Activated naive CD8-positive, alpha-beta T cell treated with anti-CD3 and anti-CD28 coated beads, Interleukin-2, amount 10 ng/mL, durations not matched to agents 7 days and 5 days (primary cell): Measurements from ENCODE around the gene EIF6. TPM values are rescaled to one million over a fixed set of nuclear protein-coding genes. Genes with fewer than 3 reads are reported as not detected.
"Not testable (repeated sequence)": the region's sequence is repeated elsewhere in the genome, so short reads cannot be mapped to it uniquely, and the experiment has no call there.

ENCODE experiments used
- ATAC-seq: fragments of 150-1000 bp; cut with Tn5 transposase; one replicate; pipeline ENCODE4 v1.10.0; 2021; ENCODE audit warnings: low read depth, moderate library complexity
- POLR2A ChIA-PET: fragments of 350-600 bp; sonication (Branson Sonifier 250); formaldehyde crosslinking; loops from one replicate; lab custom pipeline; 2021; ENCODE audit warnings: antibody characterized with exemption; lab: Charles Lee
- DNase-seq: peaks from one replicate; pipeline ENCODE4 v3.0.0; 2021
- H3K27ac Mint-ChIP-seq: one replicate; pipeline ENCODE4 v1.8.0; 2022; ENCODE audit warnings: mild to moderate bottlenecking, mixed read lengths
- H3K27me3 Mint-ChIP-seq: one replicate; pipeline ENCODE4 v1.8.0; 2022; ENCODE audit warnings: mild to moderate bottlenecking, moderate library complexity, mixed read lengths
- H3K36me3 Mint-ChIP-seq: one replicate; pipeline ENCODE4 v1.8.0; 2021; ENCODE audit warnings: mild to moderate bottlenecking, mixed read lengths
- H3K4me1 Mint-ChIP-seq: one replicate; pipeline ENCODE4 v1.8.0; 2021; ENCODE audit warnings: mixed read lengths
- H3K4me3 Mint-ChIP-seq: one replicate; pipeline ENCODE4 v1.8.0; 2022; ENCODE audit warnings: mild to moderate bottlenecking, moderate library complexity, mixed read lengths
- H3K9me3 Mint-ChIP-seq: one replicate; pipeline ENCODE4 v1.8.0; 2021; ENCODE audit warnings: mixed read lengths
- total RNA-seq, 2 experiments: library from RNA; stranded (reverse); gene quantifications; one replicate each; pipeline ENCODE4 v1.2.3, GENCODE V29; 2021

EIF6 gene
- total RNA-seq, 2 experiments from 2014 or later: 81.0 to 83.9 TPM

DNA sequence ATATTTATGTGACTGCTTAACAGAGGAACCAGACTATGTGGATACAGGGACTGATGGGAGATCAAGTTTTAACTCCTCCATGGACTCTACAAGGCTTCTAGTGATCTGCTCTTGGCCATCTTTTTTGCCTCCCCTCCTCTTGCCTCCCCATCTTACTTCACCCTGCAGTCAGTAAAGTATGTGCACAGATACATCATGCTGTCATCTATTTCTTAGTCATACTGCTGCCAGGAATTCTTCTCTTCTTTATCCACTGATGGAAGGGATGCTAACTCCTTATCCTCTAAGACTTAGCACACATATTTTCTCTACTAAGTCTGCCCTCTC, 35.3 kb upstream of the EIF6 start:
- ATAC-seq (no peak), DNase-seq (no peak)
- POLR2A ChIA-PET: no interaction called here
- Mint-ChIP-seq H3K27me3 (no peaks in the 10 kb centered on the region), H3K36me3 (peaks cover 5% of the 10 kb centered on the region), H3K27ac (no peak overlapping the region), H3K9me3 (no peaks in the 10 kb centered on the region), H3K4me3 (no peak overlapping the region), H3K4me1 (peaks cover 22% of the 10 kb centered on the region)

GRCh38 chr20:35319192-35319870, 34.8 kb upstream of the EIF6 start:
- H3K27me3 Mint-ChIP-seq: no peaks in the 10 kb centered on the region
- DNase-seq (no peak), ATAC-seq (no peak)
- H3K4me1 Mint-ChIP-seq: peaks cover 27% of the 10 kb centered on the region
- no peaks in the 10 kb centered on the region for H3K9me3 Mint-ChIP-seq
- H3K4me3 Mint-ChIP-seq: no peak overlapping the region
- POLR2A ChIA-PET: no interaction called here
- H3K36me3 Mint-ChIP-seq: peaks cover 8% of the 10 kb centered on the region
- no peak overlapping the region for H3K27ac Mint-ChIP-seq

DNA sequence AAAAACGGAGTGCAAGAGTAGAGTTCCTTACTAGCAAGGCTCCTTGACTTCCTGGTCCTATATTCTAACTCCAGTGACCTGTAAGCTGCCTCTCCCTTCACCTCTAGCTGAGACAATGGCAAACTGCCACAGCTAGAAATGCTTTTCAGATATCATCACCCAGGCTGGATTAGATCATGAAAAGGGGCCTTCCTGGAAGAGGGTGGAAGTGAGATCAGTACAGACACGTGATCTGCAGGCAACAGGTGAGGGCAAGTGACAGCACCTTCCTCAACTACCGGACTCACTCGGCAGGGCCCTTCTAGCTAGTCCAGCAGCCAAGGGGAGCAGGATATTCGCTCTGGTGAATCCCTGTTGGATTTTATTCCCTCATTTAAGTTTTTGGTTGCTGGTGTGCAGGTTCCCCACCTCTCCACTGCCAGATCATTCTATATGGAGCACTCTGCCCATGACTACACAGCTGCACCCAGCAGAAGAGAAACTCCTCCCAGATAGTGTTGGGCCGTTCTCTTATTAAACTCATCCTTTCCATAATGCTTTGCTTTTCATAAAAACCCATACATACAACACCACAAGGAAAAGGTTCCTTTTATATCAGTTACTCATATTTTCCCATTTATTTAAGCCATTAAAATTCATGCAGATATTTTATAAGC, 34.1 kb upstream of the EIF6 start:
- H3K27me3 Mint-ChIP-seq: no peaks in the 10 kb centered on the region
- H3K27ac Mint-ChIP-seq: no peak overlapping the region
- POLR2A ChIA-PET: no interaction called here
- peaks cover 29% of the 10 kb centered on the region for H3K4me1 Mint-ChIP-seq
- peaks cover 10% of the 10 kb centered on the region for H3K36me3 Mint-ChIP-seq
- DNase-seq (no peak), ATAC-seq (no peak)
- no peaks in the 10 kb centered on the region for H3K9me3 Mint-ChIP-seq
- H3K4me3 Mint-ChIP-seq: no peak overlapping the region

GRCh38 chr20:35317416-35318210, 33.0 kb upstream of the EIF6 start:
- peak overlapping the region; percentile 19 for H3K27ac Mint-ChIP-seq
- peaks cover 11% of the 10 kb centered on the region for H3K36me3 Mint-ChIP-seq
- POLR2A ChIA-PET: no interaction called here
- no peak overlapping the region for H3K4me3 Mint-ChIP-seq
- H3K4me1 Mint-ChIP-seq: peaks cover 30% of the 10 kb centered on the region
- H3K9me3 Mint-ChIP-seq: no peaks in the 10 kb centered on the region
- DNase-seq: no peak
- no peak for ATAC-seq
- H3K27me3 Mint-ChIP-seq: no peaks in the 10 kb centered on the region

GRCh38 chr20:35316086-35316485, 31.5 kb upstream of the EIF6 start:
- DNase-seq: no peak
- H3K27ac Mint-ChIP-seq: peak overlapping the region; percentile 80
- H3K36me3 Mint-ChIP-seq: peaks cover 13% of the 10 kb centered on the region
- H3K27me3 Mint-ChIP-seq: no peaks in the 10 kb centered on the region
- peaks cover 39% of the 10 kb centered on the region for H3K4me1 Mint-ChIP-seq
- H3K4me3 Mint-ChIP-seq: no peak overlapping the region
- POLR2A ChIA-PET: no interaction called here
- H3K9me3 Mint-ChIP-seq: no peaks in the 10 kb centered on the region
- ATAC-seq: no peak

GRCh38 chr20:35315632-35316020, 31.1 kb upstream of the EIF6 start:
- H3K4me3 Mint-ChIP-seq, H3K27me3 Mint-ChIP-seq, ATAC-seq, H3K9me3 Mint-ChIP-seq, DNase-seq: not testable (repeated sequence)
- Mint-ChIP-seq H3K4me1 (peaks cover 40% of the 10 kb centered on the region), H3K27ac (peak overlapping the region; percentile 80), H3K36me3 (peaks cover 13% of the 10 kb centered on the region)
- POLR2A ChIA-PET: interaction anchor here (0.6 kb wide), 1 partner anchor 134 kb away, joined by 3 read pairs; no protein-coding TSS in a partner anchor

DNA sequence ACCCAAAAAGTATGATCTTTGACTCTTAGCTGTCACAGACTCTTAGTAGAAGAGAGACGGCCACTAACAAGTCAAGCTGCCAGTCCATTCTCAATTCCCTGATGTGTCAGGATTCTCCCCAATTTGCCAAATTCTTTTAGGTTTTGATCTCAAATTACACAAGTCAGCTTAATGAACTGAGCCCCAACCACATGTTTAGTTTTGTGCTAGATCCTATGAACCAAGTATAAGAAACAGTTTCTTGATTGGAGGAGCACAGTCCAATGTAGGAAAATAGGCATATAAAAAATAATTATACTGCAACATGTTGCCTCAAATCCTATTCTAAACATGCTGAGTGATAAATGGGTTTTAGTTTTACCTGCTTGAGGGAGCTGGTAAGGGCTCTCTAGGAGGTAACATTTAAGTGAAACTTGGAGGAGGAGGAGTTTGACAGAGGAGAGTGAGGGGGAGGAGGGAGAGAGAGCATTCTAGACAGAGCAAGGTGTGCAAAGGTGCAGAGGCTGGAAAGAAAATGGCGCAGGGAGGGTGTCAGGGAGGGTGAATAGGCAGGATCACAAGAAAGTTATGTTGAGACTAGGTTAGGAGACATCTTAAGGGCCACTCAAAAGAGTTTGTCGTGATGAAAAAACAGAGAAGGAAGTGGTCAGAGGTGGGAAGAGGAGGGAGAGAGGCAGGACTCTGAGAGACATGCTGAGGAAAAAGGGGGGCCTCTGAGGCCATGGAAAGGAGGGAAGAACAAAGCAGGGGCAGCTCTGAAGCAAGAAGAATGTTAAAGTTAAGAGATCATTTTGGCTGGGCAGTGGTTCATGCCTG, 30.5 kb upstream of the EIF6 start:
- POLR2A ChIA-PET: interaction anchor here (0.6 kb wide), 1 partner anchor 135 kb away, joined by 3 read pairs; no protein-coding TSS in a partner anchor
- Mint-ChIP-seq H3K4me3 (peak overlapping the region; percentile 43), H3K36me3 (peaks cover 13% of the 10 kb centered on the region), H3K27ac (peak overlapping the region; percentile 80), H3K9me3 (no peaks in the 10 kb centered on the region), H3K27me3 (no peaks in the 10 kb centered on the region), H3K4me1 (peaks cover 40% of the 10 kb centered on the region)
- DNase-seq (no peak), ATAC-seq (peak; percentile 66)

DNA sequence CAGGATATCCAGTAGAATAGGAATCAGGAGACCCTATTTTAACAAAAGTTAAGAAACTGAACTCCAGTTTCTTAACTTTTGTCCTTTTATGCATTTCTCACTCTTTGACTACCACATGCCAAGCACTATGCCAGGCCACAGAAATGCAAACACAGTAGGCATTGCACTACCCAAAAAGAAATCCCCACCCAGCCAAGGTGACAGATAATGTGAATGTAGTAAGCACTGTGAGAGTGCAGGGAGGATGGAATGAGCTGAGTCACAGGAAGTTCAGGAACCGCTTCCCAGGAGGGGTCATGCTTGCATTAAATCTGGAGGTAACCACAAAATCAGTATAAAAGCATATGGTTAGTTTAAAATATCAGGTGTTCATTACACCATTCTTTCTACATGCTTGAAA, 27.7 kb upstream of the EIF6 start:
- POLR2A ChIA-PET: no interaction called here
- Mint-ChIP-seq H3K9me3 (no peaks in the 10 kb centered on the region), H3K4me3 (no peak overlapping the region), H3K27me3 (no peaks in the 10 kb centered on the region), H3K27ac (no peak overlapping the region), H3K36me3 (peaks cover 14% of the 10 kb centered on the region), H3K4me1 (peaks cover 36% of the 10 kb centered on the region)
- DNase-seq (no peak), ATAC-seq (no peak)

GRCh38 chr20:35311822-35312221, 27.2 kb upstream of the EIF6 start:
- H3K4me1 Mint-ChIP-seq: peaks cover 38% of the 10 kb centered on the region
- H3K9me3 Mint-ChIP-seq: no peaks in the 10 kb centered on the region
- H3K27ac Mint-ChIP-seq: no peak overlapping the region
- no peak overlapping the region for H3K4me3 Mint-ChIP-seq
- H3K27me3 Mint-ChIP-seq: no peaks in the 10 kb centered on the region
- no peak for DNase-seq
- H3K36me3 Mint-ChIP-seq: peaks cover 14% of the 10 kb centered on the region
- no peak for ATAC-seq
- POLR2A ChIA-PET: no interaction called here

- Mint-ChIP-seq H3K27ac (no peak overlapping the region), H3K4me3 (no peak overlapping the region), H3K9me3 (no peaks in the 10 kb centered on the region), H3K4me1 (peaks cover 41% of the 10 kb centered on the region), H3K36me3 (peaks cover 14% of the 10 kb centered on the region), H3K27me3 (no peaks in the 10 kb centered on the region)
- POLR2A ChIA-PET: interaction anchor here (0.7 kb wide), 1 partner anchor 9 kb away, joined by 5 read pairs; no protein-coding TSS in a partner anchor
- DNase-seq (no peak), ATAC-seq (no peak)
Measured at GRCh38 chr20:35311409-35311808, 26.8 kb upstream of the EIF6 start.

GRCh38 chr20:35307666-35308653, 23.4 kb upstream of the EIF6 start:
- ATAC-seq (no peak), DNase-seq (no peak)
- Mint-ChIP-seq H3K9me3 (no peaks in the 10 kb centered on the region), H3K27me3 (no peaks in the 10 kb centered on the region), H3K4me1 (peaks cover 34% of the 10 kb centered on the region), H3K4me3 (no peak overlapping the region), H3K27ac (no peak overlapping the region), H3K36me3 (peaks cover 6% of the 10 kb centered on the region)
- POLR2A ChIA-PET: interaction anchor here (0.5 to 1.3 kb wide), 2 partner anchors 14 to 88 kb away, joined by 3 read pairs; no protein-coding TSS in a partner anchor

DNA sequence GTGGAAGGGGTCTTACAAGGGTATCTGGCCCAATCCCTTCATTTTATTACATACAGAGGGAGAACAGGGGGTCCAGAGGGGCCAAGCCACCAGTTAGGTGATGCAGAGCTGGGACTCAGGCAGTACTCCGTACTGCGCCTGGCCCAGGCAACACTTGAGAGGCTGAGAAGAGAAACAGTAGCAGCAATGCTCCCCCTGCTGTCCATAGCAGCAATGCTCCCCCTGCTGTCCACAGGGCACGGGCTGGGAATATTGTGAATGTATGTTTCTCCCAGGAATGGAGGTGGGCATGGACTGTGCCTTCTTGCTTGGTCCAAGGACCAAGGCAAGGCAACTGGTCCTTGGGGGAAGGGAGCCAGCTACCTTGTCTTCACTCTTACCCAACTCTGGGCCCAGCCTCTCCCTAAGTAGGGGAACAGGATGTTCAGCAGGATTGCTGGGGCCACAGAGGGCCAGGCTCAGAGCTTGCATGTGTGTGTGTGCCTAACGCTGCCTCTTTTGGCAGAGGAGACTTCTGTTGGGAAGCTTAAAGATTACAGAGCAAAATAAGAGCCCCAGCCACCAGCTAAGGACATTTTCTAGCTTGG, 22.5 kb upstream of the EIF6 start:
- H3K9me3 Mint-ChIP-seq: no peaks in the 10 kb centered on the region
- peak; percentile 41 for ATAC-seq
- POLR2A ChIA-PET: no interaction called here
- peak overlapping the region; percentile 44 for H3K27ac Mint-ChIP-seq
- H3K4me1 Mint-ChIP-seq: peaks cover 26% of the 10 kb centered on the region
- DNase-seq: no peak
- H3K36me3 Mint-ChIP-seq: peaks cover 3% of the 10 kb centered on the region
- no peak overlapping the region for H3K4me3 Mint-ChIP-seq
- H3K27me3 Mint-ChIP-seq: no peaks in the 10 kb centered on the region
